HCT116 (cell line): ENCODE measurements around the gene EP400. TPM values are rescaled to one million over a fixed set of nuclear protein-coding genes. Genes with fewer than 3 reads are reported as not detected.

Experiments
- ATAC-seq: fragments of 200-7000 bp; cut with Tn5 transposase; 2 replicates; pipeline ENCODE4 v1.9.1; 2020; ENCODE audit warnings: mild to moderate bottlenecking, moderate library complexity
- BruUV-seq: library from RNA; stranded (reverse); fragments of 400-500 nt; replicated peaks from 2 replicates; lab custom pipeline; 2021; lab: Mats Ljungman, UMichigan
- CTCF ChIA-PET: fragments of 300-600 bp; sonication (Branson Sonifier 250); formaldehyde crosslinking; loops from one replicate; lab custom pipeline; 2021; ENCODE audit warnings: antibody characterized with exemption; lab: Charles Lee
- POLR2A ChIA-PET: fragments of 300-600, 350-600 bp; sonication (Branson Sonifier 250); formaldehyde crosslinking; loops from one replicate; lab custom pipeline; 2021; ENCODE audit warnings: antibody characterized with exemption; lab: Charles Lee
- RAD21 ChIA-PET, 2 experiments: fragments of 300-600 bp; sonication (Branson Sonifier 250); formaldehyde crosslinking; loops; one replicate each; lab custom pipeline; 2023; ENCODE audit warnings: low total read pairs in 2 of 2; ENCODE audit not compliant: uncharacterized antibody in 2 of 2, unreplicated experiment in 2 of 2, low non-redundant PET in 1 of 2; lab: Charles Lee
- DNase-seq: peaks from one replicate; pipeline ENCODE4 v3.0.0-alpha.2; 2010; ENCODE audit warnings: low read depth, low spot score
- H2AFZ ChIP-seq: fragments of 200-600 bp; shearing (Covaris generic), sonication (generic); 2 replicates; pipeline ENCODE4 v1.6.1; 2017; ENCODE audit warnings: low read depth, mixed run types, mixed read lengths, antibody characterized with exemption, low read length; ENCODE audit not compliant: poor library complexity, severe bottlenecking
- H3K27ac ChIP-seq: 2 replicates; pipeline ENCODE4 v1.5.1; 2012; ENCODE audit warnings: low read depth, low read length
- H3K27me3 ChIP-seq: fragments of 200-600 bp; sonication (generic); 2 replicates; pipeline ENCODE4 v1.6.1; 2016; ENCODE audit warnings: mixed run types, low read length, mixed read lengths; ENCODE audit not compliant: insufficient read depth
- H3K36me3 ChIP-seq, 2 experiments: fragments of 200-500 bp in 1 of 2; fragments of 200-600 bp in 1 of 2; sonication (Bioruptor generic) in 1 of 2; sonication (generic) in 1 of 2; 2 replicates each; pipeline versions ENCODE4 v1.5.1 to v1.6.1; 2014 to 2016; ENCODE audit warnings: low read length in 2 of 2, inconsistent platforms in 1 of 2, mixed read lengths in 1 of 2, mixed run types in 1 of 2; ENCODE audit not compliant: insufficient read depth in 2 of 2, control insufficient read depth in 1 of 2
- H3K4me1 ChIP-seq, 2 experiments: fragments of 200-600 bp in 1 of 2; sonication (generic) in 1 of 2; 2 replicates each; pipeline versions ENCODE4 v1.5.1 to v1.6.1; 2012 to 2017; ENCODE audit warnings: low read length in 2 of 2, inconsistent platforms in 1 of 2, mild to moderate bottlenecking in 1 of 2, mixed read lengths in 1 of 2, mixed run types in 1 of 2, moderate library complexity in 1 of 2; ENCODE audit not compliant: insufficient read depth in 2 of 2, control insufficient read depth in 1 of 2
- H3K4me2 ChIP-seq: fragments of 200-600 bp; sonication (generic); 2 replicates; pipeline ENCODE4 v1.6.1; 2017; ENCODE audit warnings: mixed run types, low read length, mixed read lengths
- H3K4me3 ChIP-seq, 2 experiments: fragments of 200-600 bp in 1 of 2; sonication (generic) in 1 of 2; replicated peaks in 1 of 2; 2 replicates each; pipeline ENCODE4 v1.5.1; 2011 to 2016; ENCODE audit warnings: low read length in 2 of 2, control low read depth in 1 of 2, low read depth in 1 of 2, mild to moderate bottlenecking in 1 of 2, mixed read lengths in 1 of 2, mixed run types in 1 of 2
- H3K79me2 ChIP-seq: fragments of 200-600 bp; sonication (generic); 2 replicates; pipeline ENCODE4 v1.6.1; 2017; ENCODE audit warnings: mild to moderate bottlenecking, mixed run types, low read length, moderate library complexity, mixed read lengths; ENCODE audit not compliant: insufficient read depth
- H3K9ac ChIP-seq: fragments of 200-600 bp; sonication (generic); 2 replicates; pipeline ENCODE4 v1.6.1; 2016; ENCODE audit warnings: low read length, mixed read lengths
- H3K9me2 ChIP-seq: fragments of 200-600 bp; sonication (generic), shearing (Covaris generic); 2 replicates; pipeline ENCODE4 v1.6.1; 2017; ENCODE audit warnings: mixed run types, mild to moderate bottlenecking, moderate library complexity; ENCODE audit not compliant: insufficient read depth
- H3K9me3 ChIP-seq, 2 experiments: fragments of 200-500 bp in 1 of 2; fragments of 200-600 bp in 1 of 2; sonication (Bioruptor generic) in 1 of 2; sonication (generic) in 1 of 2; 2 replicates each; pipeline ENCODE4 v1.6.1; 2014 to 2017; ENCODE audit warnings: low read length in 2 of 2, mixed read lengths in 2 of 2, inconsistent platforms in 1 of 2, low read depth in 1 of 2, mild to moderate bottlenecking in 1 of 2, mixed run types in 1 of 2, moderate library complexity in 1 of 2; ENCODE audit not compliant: control insufficient read depth in 1 of 2, insufficient read depth in 1 of 2
- H4K20me1 ChIP-seq: fragments of 200-600 bp; sonication (generic), shearing (Covaris generic); 2 replicates; pipeline ENCODE4 v1.6.1; 2017; ENCODE audit warnings: mixed run types, mild to moderate bottlenecking, moderate library complexity; ENCODE audit not compliant: insufficient read depth
- ATF3 ChIP-seq: IDR thresholded peaks from 2 replicates; pipeline ENCODE4 v1.6.1; 2012
- CEBPB ChIP-seq: IDR thresholded peaks from 2 replicates; pipeline ENCODE4 v1.6.1; 2012; ENCODE audit warnings: low read depth
- CTCF ChIP-seq, 3 experiments: fragments of 200-600 bp in 1 of 3; sonication (generic) in 1 of 3; IDR thresholded peaks in 2 of 3; conservative IDR thresholded peaks in 1 of 3; 2 replicates each; pipeline ENCODE4 v1.5.1; 2012 to 2017; ENCODE audit warnings: low read depth in 2 of 3, low read length in 2 of 3, antibody characterized with exemption in 1 of 3, borderline replicate concordance in 1 of 3, control low read depth in 1 of 3, mild to moderate bottlenecking in 1 of 3, mixed read lengths in 1 of 3, mixed run types in 1 of 3, moderate library complexity in 1 of 3; ENCODE audit not compliant: insufficient read depth in 1 of 3
- ELF1 ChIP-seq: IDR thresholded peaks from 2 replicates; pipeline ENCODE4 v1.6.1; 2012; ENCODE audit warnings: low read depth, borderline replicate concordance
- EZH2 ChIP-seq: fragments of 200-600 bp; sonication (generic); IDR thresholded peaks from 2 replicates; pipeline ENCODE4 v1.6.1; 2017; ENCODE audit warnings: antibody characterized with exemption, mixed run types
- EZH2phosphoT487 ChIP-seq: fragments of 200-600 bp; IDR thresholded peaks from 2 replicates; pipeline ENCODE4 v1.6.1; 2018; ENCODE audit warnings: antibody characterized with exemption, borderline replicate concordance
- FOSL1 ChIP-seq: IDR thresholded peaks from 2 replicates; pipeline ENCODE4 v1.6.1; 2012; ENCODE audit warnings: low read depth
- MAX ChIP-seq: IDR thresholded peaks from 2 replicates; pipeline ENCODE4 v1.6.1; 2012
- RAD21 ChIP-seq: IDR thresholded peaks from 2 replicates; pipeline ENCODE4 v1.6.1; 2012; ENCODE audit warnings: low read depth, mild to moderate bottlenecking
- SP1 ChIP-seq: IDR thresholded peaks from 2 replicates; pipeline ENCODE4 v1.6.1; 2012; ENCODE audit warnings: low read depth
- SRF ChIP-seq: IDR thresholded peaks from 2 replicates; pipeline ENCODE4 v1.6.1; 2012; ENCODE audit warnings: low read depth
- TCF7L2 ChIP-seq: IDR thresholded peaks from 2 replicates; pipeline ENCODE4 v1.7.0; 2011; ENCODE audit warnings: borderline replicate concordance, inconsistent platforms; ENCODE audit not compliant: insufficient read depth, insufficient read length; ENCODE audit errors: extremely low read depth
- YY1 ChIP-seq: IDR thresholded peaks from 2 replicates; pipeline ENCODE4 v1.6.1; 2011; ENCODE audit warnings: low read length, low read depth, moderate library complexity, mild to moderate bottlenecking; ENCODE audit not compliant: insufficient replicate concordance; ENCODE audit errors: extremely low read depth
- ZNF274 ChIP-seq: fragments of 200-500 bp; sonication (Bioruptor generic); IDR thresholded peaks from 2 replicates; pipeline ENCODE4 v1.6.1; 2014; ENCODE audit warnings: mild to moderate bottlenecking, low read depth, low read length, inconsistent platforms
- intact Hi-C: fragments of 100-400 bp; cut with micrococcal nuclease; formaldehyde crosslinking; loops from 2 replicates; pipeline ENCODE4 v1.10.0; 2022
- total RNA-seq: library from RNA; stranded (reverse); gene quantifications from one replicate; pipeline ENCODE4 v1.2.1, GENCODE V29; 2021; ENCODE audit not compliant: unreplicated experiment

Gene EP400
- total RNA-seq, 1 experiment from 2014 or later: 54.5 TPM

GRCh38 chr12:131962069-131962468 lies 12.3 kb downstream of the EP400 start:
- RAD21 ChIA-PET: no interaction called here
- Histone ChIP-seq H3K9me3 (no peaks in the 10 kb centered on the region), H3K4me2 (no peak overlapping the region), H3K4me3 (no peak overlapping the region), H3K27ac (no peak overlapping the region), H3K36me3 (peaks cover 6 to 7% of the 10 kb centered on the region in 2 experiments; a peak in 3 of 4 replicates), H4K20me1 (peaks cover 6% of the 10 kb centered on the region), H2AFZ (no peak overlapping the region), H3K9ac (no peak overlapping the region), H3K4me1 (peaks cover 0 to under 1% of the 10 kb centered on the region in 2 experiments; a peak in 1 of 4 replicates), H3K27me3 (no peaks in the 10 kb centered on the region), H3K9me2 (no peaks in the 10 kb centered on the region), H3K79me2 (peaks cover 88% of the 10 kb centered on the region)
- CTCF ChIA-PET: no interaction called here
- intact Hi-C loops: no loop called here
- DNase-seq (no peak), ATAC-seq (no peak)
- POLR2A ChIA-PET: no interaction called here
- no TSS peak for BruUV-seq
- TF ChIP-seq ATF3: no peak
- TF ChIP-seq EZH2phosphoT487: no peak
- no peak for TF ChIP-seq ZNF274
- TF ChIP-seq ELF1: no peak
- no peak for TF ChIP-seq RAD21
- TF ChIP-seq SP1: no peak
- no peak for TF ChIP-seq EZH2
- no peak for TF ChIP-seq YY1
- no peak for TF ChIP-seq SRF
- TF ChIP-seq CEBPB: no peak
- no peak for TF ChIP-seq TCF7L2
- no peak for TF ChIP-seq FOSL1
- TF ChIP-seq MAX: no peak
- TF ChIP-seq CTCF (IDR thresholded peaks at IDR 0.05 in 2 of 3, conservative IDR thresholded peaks at IDR 0.05 in 1 of 3; ENCODE audit: borderline replicate concordance in 1 of 3, insufficient read depth in 1 of 3, low read depth in 2 of 3, low read length in 2 of 3): no peak
